OCI-LY1 (cell line): ENCODE measurements around the gene NUP214.

Source experiments
- EZH2 ChIP-seq: fragments of 200-600 bp; sonication (generic), shearing (Covaris generic); IDR thresholded peaks from 2 replicates; pipeline ENCODE4 v1.8.0; 2017; ENCODE audit warnings: borderline replicate concordance, mixed run types, mild to moderate bottlenecking, antibody characterized with exemption, low read length, moderate library complexity, mixed read lengths
- TF ChIP-seq, protein P1 (sequence below): fragments of 200-600 bp; sonication (generic), shearing (Covaris generic); IDR thresholded peaks from 2 replicates; pipeline ENCODE4 v1.5.1; 2017; ENCODE audit warnings: mild to moderate bottlenecking, antibody characterized with exemption, low read length, moderate library complexity, mixed read lengths

- TF ChIP-seq, protein P1, sequence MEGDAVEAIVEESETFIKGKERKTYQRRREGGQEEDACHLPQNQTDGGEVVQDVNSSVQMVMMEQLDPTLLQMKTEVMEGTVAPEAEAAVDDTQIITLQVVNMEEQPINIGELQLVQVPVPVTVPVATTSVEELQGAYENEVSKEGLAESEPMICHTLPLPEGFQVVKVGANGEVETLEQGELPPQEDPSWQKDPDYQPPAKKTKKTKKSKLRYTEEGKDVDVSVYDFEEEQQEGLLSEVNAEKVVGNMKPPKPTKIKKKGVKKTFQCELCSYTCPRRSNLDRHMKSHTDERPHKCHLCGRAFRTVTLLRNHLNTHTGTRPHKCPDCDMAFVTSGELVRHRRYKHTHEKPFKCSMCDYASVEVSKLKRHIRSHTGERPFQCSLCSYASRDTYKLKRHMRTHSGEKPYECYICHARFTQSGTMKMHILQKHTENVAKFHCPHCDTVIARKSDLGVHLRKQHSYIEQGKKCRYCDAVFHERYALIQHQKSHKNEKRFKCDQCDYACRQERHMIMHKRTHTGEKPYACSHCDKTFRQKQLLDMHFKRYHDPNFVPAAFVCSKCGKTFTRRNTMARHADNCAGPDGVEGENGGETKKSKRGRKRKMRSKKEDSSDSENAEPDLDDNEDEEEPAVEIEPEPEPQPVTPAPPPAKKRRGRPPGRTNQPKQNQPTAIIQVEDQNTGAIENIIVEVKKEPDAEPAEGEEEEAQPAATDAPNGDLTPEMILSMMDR, result no peak
- TF ChIP-seq EZH2, result no peak
Observed at GRCh38 chr9:131126059-131126426, 657 bp downstream of the NUP214 start.
